G401.6 (cell line): ENCODE measurements around the gene CFAP73.
"Not testable (repeated sequence)": the region's sequence is repeated elsewhere in the genome, so short reads cannot be mapped to it uniquely, and the experiment has no call there.

Experiments
- FAIRE-seq: peaks from 2 replicates; lab custom pipeline; 2012; peaks lifted over from hg19 to GRCh38; lab: Jason Lieb, UNC

CFAP73 gene

GRCh38 chr12:113191227-113191626 is 41.7 kb downstream of the CFAP73 start:
- no peak for FAIRE-seq

GRCh38 chr12:113194971-113195391 is 45.5 kb downstream of the CFAP73 start:
- no peak for FAIRE-seq

DNA sequence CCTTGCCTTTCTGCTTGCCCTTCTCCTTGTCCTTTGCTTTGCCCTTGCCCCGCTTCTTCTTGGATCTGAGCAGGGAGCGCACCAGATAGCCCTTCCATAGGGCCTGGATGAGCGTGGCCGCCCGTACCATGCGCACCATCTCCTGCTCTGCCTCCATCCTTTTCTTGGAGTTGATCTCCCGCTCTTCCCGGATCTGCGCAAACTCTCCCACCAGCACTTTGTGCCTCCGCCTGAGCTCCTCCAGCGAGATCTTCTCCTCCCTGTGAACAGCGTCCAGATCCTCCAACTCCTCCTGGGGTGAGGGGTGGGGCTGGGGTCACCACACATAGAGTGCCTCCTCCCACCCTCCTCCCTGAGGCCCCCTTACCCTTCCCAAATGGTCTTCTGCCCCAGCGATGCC is 46.1 kb downstream of the CFAP73 start:
- no peak for FAIRE-seq

GRCh38 chr12:113196582-113196981 is 47.1 kb downstream of the CFAP73 start:
- FAIRE-seq: no peak

DNA sequence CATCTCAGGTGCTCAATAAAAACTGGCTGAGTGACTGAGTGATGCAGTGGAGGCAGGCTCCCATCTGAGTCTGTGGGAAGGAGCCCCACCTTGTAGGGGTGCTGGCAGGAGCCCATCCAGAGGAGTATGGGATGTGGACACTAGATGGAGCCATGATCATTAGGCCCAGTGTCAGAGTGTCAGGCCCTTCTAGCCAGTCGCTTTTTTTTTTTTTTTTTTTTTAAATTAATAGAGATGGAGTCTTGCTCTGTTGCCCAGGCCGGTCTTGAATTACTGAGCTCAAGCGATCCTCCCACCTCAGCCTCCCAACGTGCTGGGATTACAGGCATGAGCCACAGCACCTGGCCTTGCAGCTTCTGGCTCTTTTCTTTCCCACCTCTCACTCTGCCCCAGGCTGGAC is 47.5 kb downstream of the CFAP73 start:
- peak; percentile 13 for FAIRE-seq

DNA sequence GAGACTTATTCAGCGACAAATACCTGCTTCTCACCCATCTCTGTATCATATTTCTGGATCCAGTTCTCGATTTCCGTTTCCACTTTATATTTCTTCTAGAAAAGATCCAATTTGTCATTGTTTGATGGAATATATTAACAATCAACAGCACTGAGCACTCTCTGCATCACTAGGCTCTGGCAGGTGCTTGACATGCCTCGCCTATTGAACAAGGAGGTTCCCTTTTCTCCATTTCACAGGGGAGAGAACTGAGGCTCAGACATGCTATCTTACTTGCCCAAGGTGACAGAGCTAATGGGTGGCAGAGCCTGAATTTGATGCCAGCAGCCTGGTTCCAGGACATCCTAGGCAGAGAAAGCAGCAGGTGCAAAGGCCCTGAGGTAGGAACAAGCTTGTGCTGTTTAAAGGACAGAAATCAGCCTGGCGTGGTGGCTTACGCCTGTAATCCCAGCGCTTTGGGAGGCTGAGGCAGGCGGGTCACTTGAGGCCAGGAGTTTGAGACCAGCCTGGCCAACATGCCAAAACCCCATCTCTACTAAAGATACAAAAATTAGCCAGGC is 48.1 kb downstream of the CFAP73 start:
- no peak for FAIRE-seq

DNA sequence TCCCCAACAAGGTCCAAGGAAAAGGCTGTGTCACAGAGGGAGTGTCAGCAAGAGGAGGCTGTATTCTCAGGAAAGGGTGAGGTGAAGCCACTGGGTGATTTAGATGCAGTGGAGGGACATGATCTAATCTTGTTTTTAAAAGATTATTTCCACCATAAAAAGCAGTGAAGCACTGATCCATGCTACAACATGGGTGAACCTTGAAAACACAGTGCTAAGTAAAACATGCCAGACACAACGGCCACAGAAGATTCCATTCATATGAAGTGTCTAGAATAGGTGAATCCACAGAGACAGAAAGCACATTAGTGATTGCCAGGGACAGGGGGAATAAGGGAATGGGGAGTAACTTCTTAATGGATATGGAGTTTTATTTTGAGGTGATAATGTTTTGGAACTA is 48.8 kb downstream of the CFAP73 start:
- FAIRE-seq: no peak

- FAIRE-seq: no peak
Observed at GRCh38 chr12:113200021-113200797, 50.7 kb downstream of the CFAP73 start.

DNA sequence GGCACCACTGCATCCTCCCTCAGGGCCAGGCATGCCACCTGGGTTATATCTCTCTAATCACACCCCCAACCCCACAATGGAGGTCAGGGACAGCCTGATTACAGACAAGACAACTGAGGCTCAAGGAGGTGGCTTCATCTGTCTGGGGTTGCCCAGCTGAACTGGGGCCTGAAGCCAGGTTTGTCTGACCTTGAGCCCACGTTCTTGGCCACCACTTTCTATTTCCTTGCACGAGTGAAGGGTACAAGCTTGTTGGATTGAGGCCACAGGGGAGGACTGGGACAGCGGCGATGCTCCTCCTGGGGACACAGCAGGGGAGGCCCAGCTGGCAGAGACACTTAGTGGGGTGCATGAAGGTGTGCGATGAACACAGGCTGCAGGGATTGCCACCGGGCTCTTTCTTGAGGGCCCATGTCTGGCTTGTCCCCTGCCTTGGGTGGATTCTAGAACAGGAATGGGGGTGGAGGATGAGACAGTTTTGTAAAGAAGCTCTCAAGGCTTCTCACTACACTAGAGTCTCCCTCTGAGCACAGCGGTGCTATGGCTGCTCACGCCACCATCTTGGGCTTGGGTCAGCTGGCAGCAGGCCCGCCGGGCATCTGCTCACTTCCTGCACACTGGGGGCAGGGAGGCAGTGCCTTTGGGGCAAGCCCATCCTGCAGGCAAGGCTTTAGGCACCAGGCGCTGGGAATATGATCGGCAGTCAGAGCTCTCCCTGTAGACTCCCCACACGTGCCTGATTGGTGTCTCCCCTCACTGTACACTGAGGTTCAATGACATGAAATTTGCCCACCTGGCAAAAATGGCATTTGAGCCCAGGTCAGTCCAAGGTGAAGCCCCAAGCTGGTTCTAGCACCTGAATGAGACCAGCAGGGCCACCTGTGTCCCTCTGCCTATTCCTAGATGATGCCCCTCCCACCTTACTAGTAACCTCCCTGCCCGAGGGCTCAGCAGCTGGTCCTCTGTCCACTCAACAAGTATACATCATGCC is 52.0 kb downstream of the CFAP73 start:
- FAIRE-seq: no peak

DNA sequence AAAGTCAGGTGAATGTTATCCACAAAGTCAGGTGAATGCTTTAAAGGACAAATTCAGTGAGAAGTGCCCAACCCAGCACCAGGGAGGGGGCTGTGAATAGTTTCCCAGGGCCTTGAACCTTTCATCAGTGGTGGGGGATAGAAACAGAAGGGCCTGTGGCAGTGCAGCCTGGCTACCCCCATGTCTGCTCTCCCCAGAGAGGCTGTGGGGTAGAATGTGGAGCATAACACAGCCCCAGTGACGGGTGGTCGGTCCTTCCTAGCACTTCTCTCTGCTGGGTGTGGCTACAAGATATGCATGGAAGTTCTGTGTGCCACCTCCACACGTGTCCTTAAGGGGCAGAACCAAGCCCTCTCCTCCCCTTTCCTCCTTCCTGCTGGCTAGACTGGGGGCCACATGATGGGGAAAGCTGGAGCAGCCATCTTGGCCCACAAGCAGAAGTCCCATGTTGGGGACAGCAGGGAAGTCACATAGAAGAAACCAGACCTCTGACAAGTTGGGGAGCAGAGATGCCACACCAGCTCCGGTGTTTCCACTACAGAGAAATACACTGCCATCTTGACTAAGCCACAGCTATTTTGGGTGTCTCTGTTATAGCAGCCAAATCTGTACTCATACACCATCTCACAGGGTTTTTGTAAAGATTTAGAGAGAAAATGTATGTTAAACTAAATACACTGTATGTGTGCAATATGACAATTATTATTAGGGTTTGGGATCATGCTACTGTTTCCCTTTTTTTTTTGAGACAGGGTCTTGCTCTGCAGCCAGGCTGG is 53.0 kb downstream of the CFAP73 start:
- no peak for FAIRE-seq

DNA sequence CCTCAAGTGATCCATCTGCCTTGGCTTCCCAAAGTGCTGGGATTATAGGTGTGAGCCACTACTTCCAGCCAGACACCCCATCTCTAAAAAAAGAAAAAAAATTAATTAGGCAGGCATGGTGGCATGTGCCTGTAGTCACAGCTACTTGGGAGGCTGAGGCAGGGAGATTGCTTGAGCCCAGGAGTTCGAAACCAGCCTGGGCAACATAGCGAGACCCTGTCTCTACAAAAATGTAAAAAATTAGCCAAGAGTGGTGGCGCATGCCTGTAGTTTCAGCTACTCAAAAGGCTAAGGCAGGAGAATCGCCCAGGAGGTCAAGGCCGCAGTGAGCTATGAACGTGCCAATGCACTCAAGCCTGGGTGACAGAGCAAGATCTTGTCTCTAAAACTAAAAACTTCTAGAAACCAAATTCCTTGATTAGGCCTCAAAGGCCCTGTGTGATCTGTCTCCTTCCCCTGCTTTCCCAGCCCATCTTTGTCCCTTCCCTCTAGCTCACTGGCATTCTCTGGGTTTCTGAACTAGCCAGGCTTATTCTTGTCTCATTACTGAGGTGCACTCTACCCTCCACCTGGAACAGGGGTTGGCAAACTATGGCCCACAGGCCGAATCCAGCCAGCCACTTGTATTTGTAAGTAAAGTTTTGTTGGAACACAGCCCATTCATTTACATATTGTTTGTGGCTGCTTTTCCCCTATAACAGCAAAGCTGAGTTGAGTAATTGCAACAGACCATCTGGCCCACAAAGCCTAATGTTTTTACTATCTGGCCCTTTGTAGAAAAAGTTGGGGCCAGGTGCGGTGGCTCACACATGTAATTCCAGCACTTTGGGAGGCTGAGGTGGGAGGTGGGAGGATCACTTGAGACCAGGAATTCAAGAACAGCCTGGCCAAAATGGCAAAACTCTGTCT is 54.6 kb downstream of the CFAP73 start:
- no peak for FAIRE-seq

- no peak for FAIRE-seq
Observed at GRCh38 chr12:113204804-113205203, 55.3 kb downstream of the CFAP73 start.

GRCh38 chr12:113206802-113207201 is 57.3 kb downstream of the CFAP73 start:
- not testable (repeated sequence) for FAIRE-seq

- no peak for FAIRE-seq
Observed at GRCh38 chr12:113207613-113208040, 58.1 kb downstream of the CFAP73 start.

- FAIRE-seq: no peak
Observed at GRCh38 chr12:113208041-113208934, 58.8 kb downstream of the CFAP73 start.
